Kidney (tissue), 14 donors: ENCODE data around the gene ZNF700. TPM values are rescaled to one million over a fixed set of nuclear protein-coding genes. Genes with fewer than 3 reads are reported as not detected.
"Not testable (repeated sequence)": the region's sequence is repeated elsewhere in the genome, so short reads cannot be mapped to it uniquely, and the experiment has no call there.

Experiments
- DNase-seq, 5 donors: peaks; one replicate each; pipeline ENCODE4 v3.0.0-alpha.2; 2013 to 2020
- FAIRE-seq: peaks from 2 replicates; lab custom pipeline; 2012; peaks lifted over from hg19 to GRCh38; lab: Jason Lieb, UNC
- H3K27ac ChIP-seq, 2 donors: one replicate each; pipeline ENCODE4 v1.7.0; 2013; ENCODE audit warnings: low read depth in 2 of 2, low read length in 2 of 2, inconsistent platforms in 1 of 2
- H3K27me3 ChIP-seq: one replicate; pipeline ENCODE4 v1.7.1; 2013; ENCODE audit warnings: low read length, inconsistent platforms; ENCODE audit not compliant: control insufficient read depth, insufficient read depth
- H3K36me3 ChIP-seq, 3 donors: one replicate each; pipeline versions ENCODE4 v1.7.0 to v1.7.1; 2013; ENCODE audit warnings: low read length in 3 of 3, control low read depth in 1 of 3, inconsistent platforms in 1 of 3; ENCODE audit not compliant: insufficient read depth in 3 of 3, control insufficient read depth in 2 of 3
- H3K4me1 ChIP-seq, 3 donors: one replicate each; pipeline versions ENCODE4 v1.7.0 to v1.7.1; 2013; ENCODE audit warnings: low read length in 3 of 3, inconsistent platforms in 1 of 3, low read depth in 1 of 3; ENCODE audit not compliant: control insufficient read depth in 2 of 3, insufficient read depth in 2 of 3
- H3K4me3 ChIP-seq, 3 donors: one replicate each; pipeline versions ENCODE4 v1.7.0 to v1.8.1; 2013; ENCODE audit warnings: low read length in 3 of 3, control low read depth in 1 of 3, inconsistent platforms in 1 of 3
- H3K9ac ChIP-seq, 3 donors: one replicate each; pipeline versions ENCODE4 v1.7.0 to v1.7.1; 2013; ENCODE audit warnings: low read length in 3 of 3, control low read depth in 1 of 3, inconsistent platforms in 1 of 3
- H3K9me3 ChIP-seq, 3 donors: one replicate each; pipeline versions ENCODE4 v1.7.0 to v1.7.1; 2013; ENCODE audit warnings: low read length in 3 of 3, control low read depth in 1 of 3, inconsistent platforms in 1 of 3; ENCODE audit not compliant: control insufficient read depth in 2 of 3, insufficient read depth in 1 of 3
- intact Hi-C: fragments of 100-400 bp; cut with DNase I; formaldehyde crosslinking; loops from one replicate; pipeline ENCODE4 v1.11.1; 2022
- polyA plus RNA-seq: library from polyadenylated mRNA; stranded (reverse); fragments of 350-450 nt; fragmentation: Illumina TruSeq; extraction: RNeasy Lipid Tissue Mini Kit (QIAGEN cat#74804); gene quantifications from one replicate; pipeline ENCODE4 v1.2.3, GENCODE V29; 2014; ENCODE audit warnings: low read depth, low replicate concordance; ENCODE audit not compliant: insufficient read depth
- total RNA-seq: library from RNA; stranded (reverse); fragmentation: NEBNext Ultra II Directional; extraction: Animal tissue kit (Norgen Biotek cat#: 25700); gene quantifications from one replicate; pipeline ENCODE4 v1.2.1, GENCODE V29; 2021
- TF ChIP-seq, protein P1 (sequence below): IDR thresholded peaks from 3 replicates; pipeline ENCODE4 v1.5.1; 2012; ENCODE audit warnings: mild to moderate bottlenecking, moderate library complexity, borderline replicate concordance; ENCODE audit not compliant: insufficient read depth; ENCODE audit errors: extremely low read depth
- donor health status: control.
- donor health status: control.
- donor health status: control.
- donor health status: control.
- donor health status: control.
- donor health status: DM: yes; HTN: yes; CAD: no.
- donor health status: Normal renal cell carcinoma (clear cell type).

ZNF700 gene
- total and polyA plus RNA-seq, 2 donors from 2014 or later = 7.2 to 20.9 TPM

GRCh38 chr19:11902228-11902627 is 22.7 kb upstream of the ZNF700 start:
- DNase-seq (no peak), FAIRE-seq (no peak)
- H3K36me3 ChIP-seq = peaks cover 18 to 40% (median 18%) of the 10 kb centered on the region in 3 donors
- H3K27me3 ChIP-seq = no peaks in the 10 kb centered on the region
- no peak overlapping the region for H3K9ac ChIP-seq
- H3K27ac ChIP-seq = no peak overlapping the region
- intact Hi-C loops = no loop called here
- TF ChIP-seq, protein P1, sequence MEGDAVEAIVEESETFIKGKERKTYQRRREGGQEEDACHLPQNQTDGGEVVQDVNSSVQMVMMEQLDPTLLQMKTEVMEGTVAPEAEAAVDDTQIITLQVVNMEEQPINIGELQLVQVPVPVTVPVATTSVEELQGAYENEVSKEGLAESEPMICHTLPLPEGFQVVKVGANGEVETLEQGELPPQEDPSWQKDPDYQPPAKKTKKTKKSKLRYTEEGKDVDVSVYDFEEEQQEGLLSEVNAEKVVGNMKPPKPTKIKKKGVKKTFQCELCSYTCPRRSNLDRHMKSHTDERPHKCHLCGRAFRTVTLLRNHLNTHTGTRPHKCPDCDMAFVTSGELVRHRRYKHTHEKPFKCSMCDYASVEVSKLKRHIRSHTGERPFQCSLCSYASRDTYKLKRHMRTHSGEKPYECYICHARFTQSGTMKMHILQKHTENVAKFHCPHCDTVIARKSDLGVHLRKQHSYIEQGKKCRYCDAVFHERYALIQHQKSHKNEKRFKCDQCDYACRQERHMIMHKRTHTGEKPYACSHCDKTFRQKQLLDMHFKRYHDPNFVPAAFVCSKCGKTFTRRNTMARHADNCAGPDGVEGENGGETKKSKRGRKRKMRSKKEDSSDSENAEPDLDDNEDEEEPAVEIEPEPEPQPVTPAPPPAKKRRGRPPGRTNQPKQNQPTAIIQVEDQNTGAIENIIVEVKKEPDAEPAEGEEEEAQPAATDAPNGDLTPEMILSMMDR = no peak
- peaks cover 22 to 66% (median 26%) of the 10 kb centered on the region in 3 donors for H3K9me3 ChIP-seq
- no peaks in the 10 kb centered on the region for H3K4me1 ChIP-seq
- no peak overlapping the region for H3K4me3 ChIP-seq

DNA sequence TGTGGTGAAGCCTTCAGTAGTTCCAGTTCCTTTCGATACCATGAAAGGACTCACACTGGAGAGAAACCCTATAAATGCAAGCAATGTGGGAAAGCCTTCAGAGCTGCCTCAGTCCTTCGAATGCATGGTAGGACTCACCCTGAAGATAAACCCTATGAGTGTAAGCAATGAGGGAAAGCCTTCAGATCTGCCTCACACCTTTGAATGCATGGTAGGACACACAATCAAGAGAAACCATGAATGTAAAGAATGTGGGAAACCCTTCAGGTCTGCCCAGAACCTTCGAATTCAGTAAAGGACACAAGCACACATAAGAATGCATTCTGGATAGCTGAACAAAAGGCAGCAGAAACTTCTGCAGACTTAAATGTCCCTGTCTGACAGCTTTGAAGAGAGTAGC is 19.0 kb upstream of the ZNF700 start:
- Histone ChIP-seq H3K9ac (no peak overlapping the region), H3K27ac (no peak overlapping the region), H3K27me3 (no peaks in the 10 kb centered on the region), H3K9me3 (peaks cover 22 to 57% (median 26%) of the 10 kb centered on the region in 3 donors), H3K4me3 (peak overlapping the region in 2 of 3 donors; percentile 5 to 24), H3K36me3 (peaks cover 18 to 40% (median 18%) of the 10 kb centered on the region in 3 donors), H3K4me1 (no peaks in the 10 kb centered on the region)
- DNase-seq (no peak), FAIRE-seq (no peak)
- TF ChIP-seq, protein P1 = no peak
- intact Hi-C loops = no loop called here

GRCh38 chr19:11911937-11912336 is 13.0 kb upstream of the ZNF700 start:
- H3K9ac ChIP-seq, FAIRE-seq, H3K27ac ChIP-seq, intact Hi-C loops, H3K36me3 ChIP-seq, H3K4me1 ChIP-seq, DNase-seq, H3K27me3 ChIP-seq: not testable (repeated sequence)
- Histone ChIP-seq H3K9me3 (peaks cover 5 to 36% (median 16%) of the 10 kb centered on the region in 3 donors), H3K4me3 (peak overlapping the region in 1 of 3 donors; percentile 13)

- H3K4me3 ChIP-seq, H3K36me3 ChIP-seq, H3K27me3 ChIP-seq, DNase-seq, intact Hi-C loops, H3K4me1 ChIP-seq, FAIRE-seq, H3K9ac ChIP-seq, H3K27ac ChIP-seq: not testable (repeated sequence)
- peaks cover 5 to 33% (median 16%) of the 10 kb centered on the region in 3 donors for H3K9me3 ChIP-seq
These were observed 10.4 kb upstream of the ZNF700 start for GRCh38 chr19:11914417-11915051.
